LNCaP clone FGC (cell line): ENCODE data around the gene RND1.

ENCODE experiments used
- DNase-seq: peaks from one replicate; pipeline ENCODE4 v3.0.0-alpha.2; 2011; ENCODE audit warnings: low read depth
- H3K4me3 ChIP-seq: 2 replicates; pipeline ENCODE4 v1.5.1; 2011; ENCODE audit warnings: mild to moderate bottlenecking, low read depth, low read length, control low read depth
- CTCF ChIP-seq: IDR thresholded peaks from 2 replicates; pipeline ENCODE4 v1.5.1; 2012; ENCODE audit warnings: mild to moderate bottlenecking; ENCODE audit not compliant: control insufficient read depth, insufficient read depth; ENCODE audit errors: extremely low read depth

RND1 gene

GRCh38 chr12:48815126-48816110, 50.3 kb downstream of the RND1 start:
- no peak for TF ChIP-seq CTCF
- DNase-seq, result peak; percentile 59
- H3K4me3 ChIP-seq, result peak overlapping the region; percentile 81

GRCh38 chr12:48814262-48815125, 51.2 kb downstream of the RND1 start:
- DNase-seq, result peak; percentile 11
- TF ChIP-seq CTCF, result peak; percentile 100
- peak overlapping the region; percentile 81 for H3K4me3 ChIP-seq

GRCh38 chr12:48813465-48814261, 52.0 kb downstream of the RND1 start:
- no peak for TF ChIP-seq CTCF
- peak overlapping the region; percentile 81 for H3K4me3 ChIP-seq
- DNase-seq, result no peak

GRCh38 chr12:48812389-48812788, 53.3 kb downstream of the RND1 start:
- no peak for TF ChIP-seq CTCF
- DNase-seq, result no peak
- H3K4me3 ChIP-seq, result no peak overlapping the region

- no peak for TF ChIP-seq CTCF
- DNase-seq, result no peak
These were observed 54.1 kb downstream of the RND1 start for GRCh38 chr12:48811437-48812090.

More at GRCh38 chr12:48811437-48812090, 54.1 kb downstream of the RND1 start:
- H3K4me3 ChIP-seq, result no peak overlapping the region
